ENCODE results near the gene HACE1.

- TF ChIP-seq CTCF (IDR thresholded peaks at IDR 0.05) (no peak), ZFX (IDR thresholded peaks at IDR 0.05; ENCODE audit: borderline replicate concordance) (no peak)
Observed at GRCh38 chr6:104799134-104799657, 60.5 kb downstream of the HACE1 start.

Data from 22Rv1 (cell line).